Measurements from ENCODE around the gene CPEB4.

Gene CPEB4

GRCh38 chr5:173872957-173873305, 15.2 kb upstream of the CPEB4 start:
- DNase-seq (ENCODE audit: extremely low spot score): no peak
- POLR2A ChIA-PET: no interaction called here
- no peak for TF ChIP-seq CTCF (IDR thresholded peaks at IDR 0.05; ENCODE audit: control extremely low read depth, extremely low read depth, low read depth, missing control alignments)
- CTCF ChIA-PET: interaction anchor here (1.3 kb wide), 1 partner anchor 86 kb away, joined by 3 read pairs; no protein-coding TSS in a partner anchor

GRCh38 chr5:173873306-173873922, 14.7 kb upstream of the CPEB4 start:
- ChIA-PET POLR2A (no interaction called here), CTCF (interaction anchor here (1.1 to 2.0 kb wide), 5 partner anchors 11 to 255 kb away, joined by 3 to 8 read pairs (median 3); no protein-coding TSS in a partner anchor)
- DNase-seq (ENCODE audit: extremely low spot score): no peak
- TF ChIP-seq CTCF (IDR thresholded peaks at IDR 0.05; ENCODE audit: control extremely low read depth, extremely low read depth, low read depth, missing control alignments): no peak

GRCh38 chr5:173875189-173875588, 13.0 kb upstream of the CPEB4 start:
- ChIA-PET POLR2A (no interaction called here), CTCF (interaction anchor here (2.0 kb wide), 1 partner anchor 17 kb away, joined by 8 read pairs; no protein-coding TSS in a partner anchor)
- no peak for TF ChIP-seq CTCF (IDR thresholded peaks at IDR 0.05; ENCODE audit: control extremely low read depth, extremely low read depth, low read depth, missing control alignments)
- DNase-seq (ENCODE audit: extremely low spot score): no peak

GRCh38 chr5:173878224-173878967, 9.8 kb upstream of the CPEB4 start:
- ChIA-PET POLR2A (no interaction called here), CTCF (interaction anchor here (1.2 to 1.4 kb wide), 3 partner anchors 13 to 92 kb away, joined by 3 to 4 read pairs (median 4); no protein-coding TSS in a partner anchor)
- no peak for DNase-seq (ENCODE audit: extremely low spot score)
- TF ChIP-seq CTCF (IDR thresholded peaks at IDR 0.05; ENCODE audit: control extremely low read depth, extremely low read depth, low read depth, missing control alignments): no peak

- ChIA-PET CTCF (interaction anchor here (1.0 to 1.4 kb wide), 5 partner anchors 15 to 94 kb away, joined by 3 to 4 read pairs (median 4); no protein-coding TSS in a partner anchor), POLR2A (no interaction called here)
- no peak for TF ChIP-seq CTCF (IDR thresholded peaks at IDR 0.05; ENCODE audit: control extremely low read depth, extremely low read depth, low read depth, missing control alignments)
- no peak for DNase-seq (ENCODE audit: extremely low spot score)
Observed at GRCh38 chr5:173880306-173880985, 7.7 kb upstream of the CPEB4 start.

GRCh38 chr5:173881811-173882575, 6.2 kb upstream of the CPEB4 start:
- DNase-seq (ENCODE audit: extremely low spot score): no peak
- CTCF ChIA-PET: interaction anchor here (2.2 kb wide), 1 partner anchor 55 kb away, joined by 6 read pairs; no protein-coding TSS in a partner anchor
- POLR2A ChIA-PET: no interaction called here
- no peak for TF ChIP-seq CTCF (IDR thresholded peaks at IDR 0.05; ENCODE audit: control extremely low read depth, extremely low read depth, low read depth, missing control alignments)
